HepG2 (cell line): ENCODE data around the gene PLSCR4. TPM values are rescaled to one million over a fixed set of nuclear protein-coding genes. Genes with fewer than 3 reads are reported as not detected.
A peak's percentile ranks its signal among the peaks of the same experiment; 100 is the strongest.

Experiments
- AGO1 ChIP-seq: fragments of 200-400 bp; formaldehyde crosslinking; IDR thresholded peaks from 2 replicates; pipeline ENCODE4 v1.6.1; 2017; ENCODE audit warnings: mild to moderate bottlenecking, low read depth, low read length, moderate library complexity; ENCODE audit not compliant: poor library complexity, severe bottlenecking
- AHDC1 ChIP-seq: sonication (generic); formaldehyde crosslinking; IDR thresholded peaks from 2 replicates; pipeline ENCODE4 v1.5.1; 2020; ENCODE audit warnings: mild to moderate bottlenecking, missing genetic modification reagents, borderline replicate concordance
- ATF5 ChIP-seq: sonication (generic); formaldehyde crosslinking; IDR thresholded peaks from 2 replicates; pipeline ENCODE4 v1.4.0; 2020; ENCODE audit warnings: mild to moderate bottlenecking, low read depth, missing genetic modification reagents
- ATF7-NPFF ChIP-seq: sonication (generic); formaldehyde crosslinking; IDR thresholded peaks from 2 replicates; pipeline ENCODE4 v1.8.1; 2023; ENCODE audit warnings: mild to moderate bottlenecking, low read depth, missing genetic modification reagents, moderate library complexity
- FLYWCH1 ChIP-seq: sonication (generic); formaldehyde crosslinking; IDR thresholded peaks from 2 replicates; pipeline ENCODE4 v1.8.1; 2023; ENCODE audit warnings: mild to moderate bottlenecking, missing genetic modification reagents
- GLI4 ChIP-seq: sonication (generic); formaldehyde crosslinking; IDR thresholded peaks from 2 replicates; pipeline ENCODE4 v1.5.1; 2020; ENCODE audit warnings: missing genetic modification reagents, mild to moderate bottlenecking, moderate library complexity, borderline replicate concordance
- HES4 ChIP-seq: sonication (generic); formaldehyde crosslinking; IDR thresholded peaks from 2 replicates; pipeline ENCODE4 v1.9.0; 2021; ENCODE audit warnings: mild to moderate bottlenecking, missing genetic modification reagents, borderline replicate concordance
- KLF11 ChIP-seq: IDR thresholded peaks from 2 replicates; pipeline ENCODE4 v1.6.1; 2016; ENCODE audit warnings: missing compliant biosample characterization
- MTA1 ChIP-seq: sonication (generic); formaldehyde crosslinking; IDR thresholded peaks from 2 replicates; pipeline ENCODE4 v1.4.0; 2020; ENCODE audit warnings: missing genetic modification reagents, mild to moderate bottlenecking, borderline replicate concordance
- NFRKB ChIP-seq: fragments of 450-650 bp; IDR thresholded peaks from 2 replicates; pipeline ENCODE4 v1.6.1; 2017
- PAXIP1 ChIP-seq: sonication (generic); formaldehyde crosslinking; conservative IDR thresholded peaks from 2 replicates; pipeline ENCODE4 v1.4.0; 2020; ENCODE audit warnings: mild to moderate bottlenecking, missing genetic modification reagents, moderate library complexity
- RFXANK ChIP-seq: IDR thresholded peaks from 2 replicates; pipeline ENCODE4 v1.6.1; 2016
- SP5 ChIP-seq: IDR thresholded peaks from 2 replicates; pipeline ENCODE4 v1.6.1; 2016; ENCODE audit warnings: low read depth, borderline replicate concordance
- YEATS4 ChIP-seq: sonication (generic); formaldehyde crosslinking; IDR thresholded peaks from 2 replicates; pipeline ENCODE4 v1.4.0; 2020; ENCODE audit warnings: missing genetic modification reagents, borderline replicate concordance
- ZBTB21 ChIP-seq: sonication (generic); formaldehyde crosslinking; IDR thresholded peaks from 2 replicates; pipeline ENCODE4 v1.4.0; 2020; ENCODE audit warnings: missing genetic modification reagents
- ZNF253 ChIP-seq: sonication (generic); formaldehyde crosslinking; IDR thresholded peaks from 2 replicates; pipeline ENCODE4 v1.8.0; 2022; ENCODE audit warnings: mild to moderate bottlenecking, missing genetic modification reagents, borderline replicate concordance
- ZNF383 ChIP-seq: sonication (generic); formaldehyde crosslinking; IDR thresholded peaks from 2 replicates; pipeline ENCODE4 v1.4.0; 2020; ENCODE audit warnings: missing genetic modification reagents, mild to moderate bottlenecking, borderline replicate concordance
- ZNF430 ChIP-seq: sonication (generic); formaldehyde crosslinking; IDR thresholded peaks from 2 replicates; pipeline ENCODE4 v1.9.0; 2021; ENCODE audit warnings: mild to moderate bottlenecking, missing genetic modification reagents
- ZNF607 ChIP-seq: sonication (generic); formaldehyde crosslinking; IDR thresholded peaks from 2 replicates; pipeline ENCODE4 v1.5.1; 2020; ENCODE audit warnings: missing genetic modification reagents, mild to moderate bottlenecking, borderline replicate concordance
- ZNF761 ChIP-seq: sonication (generic); formaldehyde crosslinking; conservative IDR thresholded peaks from 2 replicates; pipeline ENCODE4 v1.4.0; 2020; ENCODE audit warnings: mild to moderate bottlenecking, missing genetic modification reagents
- polyA plus RNA-seq, 8 experiments: library from polyadenylated mRNA; depleted of rRNA in 3 of 8; stranded (reverse) in 7 of 8; unstranded in 1 of 8; fragments of >200 nt; fragmentation: Illumina TruSeq in 4 of 8; extraction: Trizol in 4 of 8; gene quantifications; 2 replicates each; pipeline versions ENCODE4 v1.2.1 to v1.2.3, GENCODE V29; 2011 to 2016; ENCODE audit warnings: low read depth in 4 of 8, missing spikeins in 1 of 8, mixed read lengths in 1 of 8; ENCODE audit not compliant: insufficient read depth in 1 of 8
- total RNA-seq, 5 experiments: library from RNA; depleted of rRNA; stranded (reverse); fragments of >200 nt; fragmentation: Illumina TruSeq; extraction: Trizol; gene quantifications; 2 replicates each; pipeline ENCODE4 v1.2.3, GENCODE V29; 2016; ENCODE audit warnings: low read depth in 1 of 5

Gene PLSCR4
- total and polyA plus RNA-seq, 2 of the 13 experiments (the other 11 are each of a cell fraction or from before 2014, with no cell fraction given): 1.5 to 59.0 TPM

GRCh38 chr3:146222204-146223046 is 28.5 kb downstream of the PLSCR4 start (continued):
- TF ChIP-seq AHDC1 (peak; percentile 98), GLI4 (no peak), HES4 (CRISPR knock-in tag) (no peak), ZBTB21 (CRISPR knock-in tag) (no peak), MTA1 (CRISPR knock-in tag) (no peak), ATF7-NPFF (CRISPR knock-in tag) (0 out of 2 replicates have a peak, but pooled peaks have one; percentile 41), ZNF253 (CRISPR knock-in tag) (no peak), SP5 (no peak), RFXANK (CRISPR knock-in tag) (no peak), ZNF607 (peak; percentile 38; the same call in 1 of the 2 replicates), YEATS4 (CRISPR knock-in tag) (peak; percentile 47; the same call in 1 of the 2 replicates), ZNF761 (CRISPR knock-in tag) (no peak), AGO1 (no peak), KLF11 (0 out of 2 replicates have a peak, but pooled peaks have one; percentile 73), FLYWCH1 (CRISPR knock-in tag) (no peak), NFRKB (no peak), ZNF383 (CRISPR knock-in tag) (no peak), PAXIP1 (CRISPR knock-in tag) (peak; percentile 99), ZNF430 (CRISPR knock-in tag) (peak; percentile 45; the same call in 1 of the 2 replicates), ATF5 (CRISPR knock-in tag) (no peak)
